Glomerular endothelial cell (primary cell): ENCODE data around the gene BNC2. TPM values are rescaled to one million over a fixed set of nuclear protein-coding genes. Genes with fewer than 3 reads are reported as not detected.

Experiments
- DNase-seq: peaks from one replicate; pipeline ENCODE4 v3.0.0-alpha.2; 2011; ENCODE audit warnings: low read depth, low spot score; ENCODE audit errors: extremely low read depth
- total RNA-seq: library from RNA; depleted of rRNA; stranded (reverse); fragments of >200 nt; gene quantifications from 2 replicates; pipeline ENCODE4 v1.2.3, GENCODE V29; 2015

Gene BNC2
- total RNA-seq, 1 donor from 2014 or later: 19.0 TPM

DNA sequence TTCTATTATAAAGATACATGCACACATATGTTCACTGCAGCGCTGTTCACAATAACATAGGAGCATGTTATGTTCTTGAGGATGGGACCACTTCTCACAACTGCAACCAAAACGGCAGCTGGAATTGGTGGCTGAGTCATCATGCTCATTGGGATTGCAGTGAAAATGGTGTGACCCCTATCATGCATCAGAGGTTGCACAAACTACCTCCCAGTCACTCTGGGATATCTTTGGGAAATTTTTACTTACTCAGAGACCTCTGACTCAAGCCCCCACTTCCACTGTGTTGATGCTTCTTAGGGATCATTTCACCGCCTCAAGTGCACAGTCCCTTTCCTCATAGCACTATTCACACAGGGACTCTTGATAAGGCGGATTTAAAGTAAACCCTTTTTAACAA is 474.1 kb downstream of the BNC2 start:
- DNase-seq: no peak

DNA sequence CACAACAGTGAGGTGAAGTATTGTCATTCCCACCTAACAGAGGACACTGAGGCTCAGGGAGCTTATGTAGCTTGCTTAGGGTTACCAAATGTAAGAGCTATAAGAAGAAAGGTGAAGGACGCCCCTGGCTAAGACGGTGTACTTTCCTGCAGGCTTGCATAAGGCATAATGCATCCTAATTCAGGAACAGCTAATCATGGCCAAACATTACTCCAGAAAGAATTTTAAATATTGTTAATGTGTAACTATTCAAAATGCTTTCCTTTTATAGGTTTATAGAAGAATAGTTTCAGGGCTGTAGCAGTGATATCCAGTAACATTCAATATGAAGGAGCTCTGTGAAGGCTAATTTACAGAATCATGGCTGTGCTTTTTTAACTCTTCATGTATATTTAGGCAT is 479.1 kb downstream of the BNC2 start:
- DNase-seq: no peak

DNA sequence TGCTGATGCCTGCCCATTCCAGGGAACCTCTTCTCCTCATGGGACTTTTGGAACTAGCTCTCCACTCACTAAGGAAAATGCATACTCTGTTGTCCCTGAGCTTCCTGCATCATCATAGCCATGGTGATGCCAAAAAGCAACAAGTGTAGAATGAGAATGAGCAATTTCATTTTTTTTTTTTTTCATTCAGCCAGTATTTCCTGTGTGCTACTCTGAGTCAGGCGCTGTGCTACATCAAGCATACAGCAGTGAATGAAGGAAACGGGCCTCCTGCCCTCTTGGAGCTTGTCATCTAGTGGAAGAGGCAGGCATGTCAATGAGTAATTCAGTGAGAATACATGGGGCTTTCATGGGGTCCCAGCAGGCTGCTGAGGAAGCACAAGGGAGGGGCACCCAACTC is 483.1 kb downstream of the BNC2 start:
- no peak for DNase-seq

DNA sequence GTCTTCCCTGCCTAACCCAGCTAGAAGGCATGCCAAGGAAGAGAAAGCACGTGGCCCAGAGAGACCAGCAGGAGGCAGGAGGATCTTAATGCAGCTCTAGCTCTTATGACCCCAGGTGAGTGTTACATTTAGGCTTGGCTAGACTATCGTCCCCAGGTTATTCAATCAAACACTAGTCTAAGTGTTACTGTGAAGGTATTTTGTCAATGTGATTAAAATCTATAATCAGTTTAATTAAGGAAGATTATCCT is 483.7 kb downstream of the BNC2 start:
- no peak for DNase-seq

DNA sequence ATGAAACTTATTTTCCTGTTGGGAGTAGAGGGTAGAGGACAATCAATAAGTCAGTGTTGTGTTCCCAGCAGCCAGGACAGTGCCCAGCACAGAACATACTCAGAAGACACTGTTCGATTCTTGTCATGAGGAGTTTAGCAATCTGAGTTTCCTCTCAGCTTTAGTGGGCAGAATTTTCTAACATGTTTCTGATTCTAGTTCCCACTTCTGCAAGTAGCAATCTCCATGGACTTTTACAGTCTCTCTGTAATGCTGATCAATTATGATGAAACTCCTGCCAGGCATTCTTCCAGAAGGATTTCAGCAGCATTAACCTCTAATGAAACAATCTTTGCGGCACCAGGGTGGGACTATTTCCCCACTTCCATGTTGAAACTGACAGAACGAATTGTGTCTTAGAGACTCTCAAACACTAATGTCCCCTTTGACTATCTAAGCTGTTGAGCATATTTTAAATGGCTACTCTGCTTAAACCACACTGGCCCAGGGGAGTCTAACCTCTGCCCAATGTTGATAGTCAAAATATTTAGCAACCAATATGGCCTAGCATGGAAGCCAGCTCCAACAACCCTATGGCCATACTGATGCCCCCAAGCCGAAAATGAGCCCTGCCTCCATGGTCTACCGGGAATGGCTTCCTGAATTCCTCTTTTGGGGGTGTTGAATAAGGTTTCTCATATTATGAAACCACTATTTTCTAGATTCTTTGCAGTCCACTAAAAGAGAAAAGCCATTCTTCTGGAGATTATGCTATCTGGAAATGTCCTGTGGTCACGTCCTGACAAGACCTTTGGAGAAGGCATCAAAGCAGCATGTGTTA is 484.3 kb downstream of the BNC2 start:
- DNase-seq: no peak

DNA sequence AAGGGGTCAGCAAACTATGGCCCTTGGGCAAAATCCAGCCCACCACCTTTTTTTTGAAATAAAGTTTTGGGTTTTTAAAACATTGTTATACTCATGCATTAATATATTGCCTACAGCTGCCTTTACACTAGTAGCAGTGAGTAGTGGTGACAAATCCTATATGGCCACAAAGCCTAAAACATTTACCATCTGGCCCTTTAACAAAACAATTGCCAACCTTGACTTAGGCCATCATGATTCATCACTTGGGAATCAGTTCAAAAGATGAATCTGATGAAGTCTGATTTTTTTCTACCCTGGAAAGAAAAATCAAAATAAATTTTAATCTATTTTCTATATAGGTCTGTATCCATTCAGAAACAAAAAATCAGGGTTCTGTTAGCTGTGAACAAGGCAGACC is 484.9 kb downstream of the BNC2 start:
- no peak for DNase-seq

DNA sequence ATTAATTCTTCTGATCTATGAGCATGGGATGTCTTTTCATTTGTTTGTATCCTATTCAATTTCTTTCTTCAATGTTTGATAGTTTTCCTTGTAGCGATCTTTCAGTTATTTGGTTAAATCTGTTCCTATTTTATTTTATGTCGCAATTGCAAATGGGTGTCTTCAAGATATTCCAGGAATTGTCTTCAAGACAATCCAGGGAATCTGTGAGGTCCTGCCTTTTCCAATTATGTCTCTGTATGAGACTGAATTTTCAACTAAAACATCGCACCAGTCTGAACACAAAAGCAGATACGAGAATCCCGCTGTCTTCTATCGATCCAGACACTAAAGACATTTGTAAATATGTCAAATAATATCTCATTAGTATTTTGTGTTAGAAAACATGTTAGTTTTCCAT is 485.5 kb downstream of the BNC2 start:
- DNase-seq: no peak

DNA sequence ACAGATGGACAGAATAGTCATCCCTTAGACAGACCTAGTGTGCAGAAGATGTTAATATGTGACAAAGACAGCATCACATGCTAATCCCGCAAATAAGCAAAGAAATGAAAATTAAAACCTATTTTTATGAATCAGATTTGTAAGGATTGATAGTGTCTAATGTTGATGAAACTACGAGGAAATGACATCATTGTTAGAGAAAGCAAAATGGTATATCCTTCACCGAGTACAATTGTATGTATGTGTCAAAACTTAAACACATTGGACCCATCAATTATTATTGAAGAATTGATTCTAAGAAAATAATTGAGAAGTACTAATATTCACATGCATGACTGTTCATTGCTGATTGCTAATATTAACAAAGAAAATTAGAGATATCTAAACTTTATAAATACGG is 493.2 kb downstream of the BNC2 start:
- DNase-seq: no peak

DNA sequence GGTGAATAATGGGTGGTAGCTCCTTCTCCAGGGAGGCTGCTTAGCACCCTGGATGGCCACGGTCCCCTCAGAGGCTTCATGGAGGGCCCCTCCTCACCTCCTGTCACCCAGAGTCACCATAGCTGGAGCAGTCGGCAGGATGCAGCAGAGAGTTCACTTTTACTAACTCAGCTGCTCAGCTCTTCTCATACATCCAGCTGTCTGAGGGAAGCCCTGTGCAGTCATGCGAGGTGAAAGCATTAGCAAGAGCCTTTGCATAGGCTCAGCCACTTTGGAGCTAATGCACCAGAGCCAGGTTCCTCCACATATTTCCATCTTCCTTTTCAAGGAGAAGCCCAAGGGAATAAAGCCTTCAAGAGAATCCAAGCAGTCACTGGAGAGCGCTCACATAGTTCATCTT is 499.2 kb downstream of the BNC2 start:
- no peak for DNase-seq

DNA sequence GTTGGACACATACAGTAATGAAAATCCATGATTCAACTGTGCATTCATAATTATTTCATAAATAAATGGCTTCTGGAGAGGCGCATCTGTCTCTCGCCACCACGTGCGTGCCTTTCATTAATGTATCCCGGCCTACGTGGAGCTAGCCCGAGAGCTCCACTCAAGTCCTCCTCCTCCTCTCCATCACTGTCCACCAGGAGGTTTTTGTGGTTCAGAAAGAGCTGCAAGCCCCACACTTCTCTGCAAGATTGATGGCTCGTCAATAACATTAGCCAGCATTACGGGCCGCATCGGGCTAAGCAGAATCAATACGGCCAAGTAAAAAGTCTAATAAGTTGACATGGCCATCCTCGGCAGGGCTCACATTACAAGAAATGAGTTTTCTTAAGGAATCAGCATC is 499.8 kb downstream of the BNC2 start:
- DNase-seq: no peak

DNA sequence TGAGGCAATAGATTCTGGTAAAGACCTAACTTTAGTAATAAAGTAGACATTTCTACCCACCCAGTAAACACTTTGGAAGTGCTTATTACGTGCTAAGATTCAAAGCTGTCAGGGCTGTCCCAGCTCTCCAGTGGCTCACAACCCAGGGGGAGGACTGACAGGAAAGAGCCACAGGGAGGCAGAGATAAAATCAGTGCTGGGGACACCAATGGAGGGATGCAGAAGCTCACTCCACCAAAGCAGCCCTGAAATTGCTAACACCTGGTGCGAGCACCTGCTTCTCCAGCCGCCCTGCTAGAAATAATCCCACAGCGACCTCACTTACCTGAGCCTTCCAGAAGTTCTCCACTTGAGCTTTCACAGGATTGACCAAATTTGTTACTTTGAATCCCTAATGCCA is 501.0 kb downstream of the BNC2 start:
- DNase-seq: no peak

DNA sequence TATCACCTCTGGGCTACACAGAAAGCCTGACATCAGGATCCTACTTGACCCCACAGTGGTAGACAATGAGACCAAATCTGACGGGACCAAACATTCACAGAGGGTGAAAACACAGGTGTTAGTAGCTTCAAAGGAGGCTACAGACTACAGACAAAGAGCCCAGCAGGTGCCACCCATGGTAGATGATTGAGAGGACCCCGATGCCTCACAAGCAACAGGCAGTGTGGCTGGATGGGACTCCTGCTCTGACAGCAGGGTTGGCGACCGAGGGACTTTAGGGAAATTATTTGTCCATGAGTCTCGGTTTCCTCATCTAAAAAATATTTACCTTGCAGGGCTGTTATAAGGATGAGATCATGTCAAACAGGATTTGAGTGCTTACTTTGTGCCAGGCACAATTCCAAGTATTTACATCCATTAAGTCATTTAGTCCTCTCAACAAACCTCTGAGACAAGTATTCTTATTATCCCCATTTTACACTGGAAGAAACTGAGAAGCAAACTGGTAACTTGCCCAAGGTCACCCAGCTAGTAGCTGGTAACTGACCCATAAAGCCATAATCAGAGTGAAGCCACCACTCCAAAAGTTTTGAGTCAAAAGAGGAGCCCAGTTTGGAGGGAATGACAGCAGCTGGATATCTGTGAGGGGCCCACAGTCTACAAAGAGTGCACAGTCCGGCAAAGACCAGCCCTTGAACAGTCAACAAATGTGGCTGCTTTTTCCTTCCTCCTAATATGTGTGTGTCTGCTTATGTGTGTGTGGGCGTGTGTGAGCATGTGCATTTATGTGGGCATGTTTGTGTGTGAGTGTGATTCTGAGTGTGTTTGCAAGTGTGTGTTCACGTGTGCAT is 502.0 kb downstream of the BNC2 start:
- DNase-seq: no peak

DNA sequence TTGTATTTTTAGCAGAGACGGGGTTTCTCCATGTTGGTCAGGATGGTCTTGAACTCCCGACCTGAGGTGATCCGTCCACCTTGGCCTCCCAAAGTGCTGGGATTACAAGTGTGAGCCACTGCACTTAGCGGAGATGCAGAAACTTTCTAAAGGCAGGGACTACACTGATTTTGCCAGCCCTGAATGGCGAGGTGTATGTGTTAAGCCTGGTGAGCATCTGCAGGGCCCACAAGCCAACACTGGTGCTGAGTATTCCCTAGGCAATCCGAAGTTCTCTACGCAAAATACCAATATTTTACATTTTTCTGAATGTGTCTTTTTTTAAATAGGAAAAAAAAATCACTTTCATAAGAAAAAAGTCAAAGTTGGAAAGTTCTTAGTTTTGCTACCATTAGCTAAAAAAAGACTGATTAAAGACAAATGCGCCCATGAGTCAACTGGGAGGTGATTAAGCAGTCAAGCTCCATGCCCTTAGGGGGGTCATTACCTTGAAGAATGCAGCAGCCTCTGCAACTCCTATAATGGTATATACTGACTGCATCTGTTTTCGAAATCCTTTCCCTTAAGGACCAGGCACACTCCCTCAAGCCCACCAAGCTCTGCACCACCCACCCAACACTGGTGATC is 502.8 kb downstream of the BNC2 start:
- no peak for DNase-seq

DNA sequence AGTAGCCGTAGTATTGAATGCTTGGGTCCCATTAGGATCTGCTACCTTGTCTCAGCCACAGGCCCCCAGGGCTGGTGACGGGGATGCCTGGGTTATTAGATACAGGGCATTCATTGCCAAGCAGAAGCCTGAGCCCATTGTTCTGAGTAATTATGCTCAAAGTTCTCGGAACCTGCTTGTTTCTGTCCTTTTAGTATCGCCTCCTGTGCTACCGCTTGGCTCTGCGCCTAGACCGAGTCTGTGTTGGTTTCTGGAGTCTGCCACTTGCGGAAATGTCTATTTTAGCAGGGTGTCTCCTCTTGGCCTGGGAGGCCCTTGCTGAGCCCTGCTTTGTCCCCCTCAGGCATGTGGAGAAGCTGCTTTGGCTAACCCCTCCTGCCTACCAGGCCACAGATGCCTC is 506.1 kb downstream of the BNC2 start:
- peak; percentile 58 for DNase-seq

DNA sequence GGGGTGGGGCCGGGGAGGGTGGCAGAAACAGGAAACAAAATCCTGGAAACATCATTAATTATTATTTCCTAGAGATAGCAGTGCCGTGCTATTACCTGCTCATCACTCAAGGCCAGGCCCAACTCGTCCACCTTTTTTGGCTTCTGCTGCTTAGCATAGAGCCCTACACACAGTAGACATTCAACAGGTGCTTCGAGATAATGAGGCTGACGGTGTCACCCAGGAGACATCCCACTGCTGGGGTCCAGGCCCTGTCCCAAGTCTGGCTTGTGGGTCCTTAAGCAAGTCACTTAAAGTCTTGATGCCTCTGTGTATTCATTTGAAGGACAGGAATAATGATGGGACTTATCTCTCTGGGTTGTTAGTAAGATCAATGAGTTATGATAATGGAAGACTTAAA is 506.6 kb downstream of the BNC2 start:
- DNase-seq: no peak

DNA sequence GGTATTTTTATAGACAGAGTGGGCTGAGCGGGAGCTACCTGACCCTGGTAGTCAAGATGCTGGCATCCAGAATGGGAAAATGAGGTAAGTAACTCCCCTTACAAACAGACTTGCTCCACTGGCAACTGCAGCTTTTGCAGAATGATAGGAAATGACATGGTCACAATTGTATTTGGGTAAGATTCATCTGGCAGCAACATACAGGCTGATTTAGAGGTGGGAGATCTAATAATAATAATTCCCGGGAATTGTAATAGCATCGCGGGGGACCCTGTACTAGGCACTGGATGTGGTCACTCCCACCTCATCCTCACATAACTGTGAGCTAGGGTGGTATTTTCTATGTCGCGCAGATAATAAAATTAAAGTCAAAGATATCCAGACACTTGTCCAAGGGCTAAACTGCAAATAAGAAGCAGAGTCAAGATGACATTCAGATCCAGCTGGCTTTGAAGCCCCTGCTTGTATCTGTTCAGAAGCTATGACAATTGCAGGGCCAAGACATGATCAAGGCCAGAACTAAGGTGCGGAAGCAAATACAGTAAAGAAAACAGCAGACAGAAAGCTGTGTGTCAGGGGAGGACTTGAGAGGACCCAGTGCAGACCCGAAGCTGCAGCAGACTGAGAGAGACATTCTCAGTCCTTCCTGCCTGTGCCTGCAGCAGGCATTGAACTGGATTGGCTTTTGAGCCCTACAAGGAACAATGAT is 507.2 kb downstream of the BNC2 start:
- DNase-seq: no peak

DNA sequence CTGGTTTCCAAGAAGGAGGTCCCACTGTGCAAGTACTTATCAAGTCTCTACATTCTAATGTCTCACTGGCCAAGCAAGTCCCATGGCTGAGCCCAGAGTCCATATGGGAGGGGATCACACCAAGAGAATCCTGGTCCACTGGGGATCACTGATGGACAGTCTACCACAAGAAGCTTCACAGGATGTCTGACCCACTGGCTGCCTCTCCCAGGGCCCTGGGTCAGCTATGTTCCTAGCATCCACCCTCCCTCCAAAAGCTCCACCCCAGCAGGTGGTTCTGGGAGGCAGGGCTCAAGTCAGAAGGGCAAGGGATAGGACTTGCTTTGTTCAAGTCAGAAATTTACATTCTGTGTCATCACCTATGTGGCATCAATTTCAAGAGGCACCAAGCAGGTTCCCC is 508.5 kb downstream of the BNC2 start:
- no peak for DNase-seq

DNA sequence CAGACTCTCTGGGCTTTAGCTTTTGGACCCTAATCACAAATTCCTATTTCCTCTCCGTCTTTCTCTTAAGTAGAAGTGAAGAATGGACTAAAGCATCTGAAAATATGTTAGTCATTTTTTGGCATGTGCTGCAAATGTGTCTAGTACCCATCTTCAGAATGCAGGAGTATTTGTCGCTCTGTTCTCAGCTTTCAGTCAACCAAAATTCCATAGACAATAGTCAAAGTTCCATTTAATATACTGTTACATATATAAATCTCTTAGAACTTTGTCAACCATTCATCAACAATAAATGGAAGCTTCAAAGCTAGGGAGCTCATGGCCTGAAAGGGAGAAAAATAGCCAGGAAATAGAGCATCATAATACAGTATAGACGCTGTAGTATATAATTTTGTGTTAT is 509.4 kb downstream of the BNC2 start:
- DNase-seq: no peak

DNA sequence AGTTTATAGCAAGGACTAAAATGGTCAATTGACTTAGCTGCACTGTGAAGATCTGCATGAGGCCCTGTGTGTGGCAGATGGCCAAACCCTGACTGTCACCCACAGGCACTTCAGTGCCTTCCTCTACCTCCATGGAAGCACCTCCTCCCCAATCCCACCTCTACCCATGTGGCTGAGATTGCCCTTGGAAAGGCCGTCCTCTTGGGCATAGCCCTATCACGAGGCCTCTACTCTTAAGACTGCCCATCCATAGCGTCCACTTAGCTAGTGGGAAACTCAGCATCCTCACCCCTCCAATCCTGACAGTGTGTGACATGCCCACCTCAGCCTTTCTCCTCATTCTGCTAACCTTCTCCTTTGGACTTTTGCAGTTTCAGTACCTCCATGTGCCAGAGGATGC is 510.2 kb downstream of the BNC2 start:
- DNase-seq: no peak
